Glomerular visceral epithelial cell (primary cell): ENCODE data around the gene KCNJ12.
"Not testable (repeated sequence)": the region's sequence is repeated elsewhere in the genome, so short reads cannot be mapped to it uniquely, and the experiment has no call there.

ENCODE experiments used
- DNase-seq: peaks from one replicate; pipeline ENCODE4 v3.0.0-alpha.2; 2016; ENCODE audit errors: extremely low spot score

The KCNJ12 gene

GRCh38 chr17:21447552-21447951 lies 71.4 kb downstream of the KCNJ12 start:
- DNase-seq = not testable (repeated sequence)

GRCh38 chr17:21449891-21450290 lies 73.7 kb downstream of the KCNJ12 start:
- not testable (repeated sequence) for DNase-seq

GRCh38 chr17:21451975-21452374 lies 75.8 kb downstream of the KCNJ12 start:
- no peak for DNase-seq

- DNase-seq = peak; percentile 47
These were observed 76.4 kb downstream of the KCNJ12 start for GRCh38 chr17:21452377-21453143.

GRCh38 chr17:21453144-21453898 lies 77.2 kb downstream of the KCNJ12 start:
- no peak for DNase-seq

GRCh38 chr17:21454006-21454405 lies 77.8 kb downstream of the KCNJ12 start:
- not testable (repeated sequence) for DNase-seq

GRCh38 chr17:21454441-21454840 lies 78.3 kb downstream of the KCNJ12 start:
- no peak for DNase-seq

- no peak for DNase-seq
These were observed 79.6 kb downstream of the KCNJ12 start for GRCh38 chr17:21455761-21456160.

- DNase-seq = not testable (repeated sequence)
These were observed 80.3 kb downstream of the KCNJ12 start for GRCh38 chr17:21456449-21456848.

GRCh38 chr17:21457051-21458026 lies 81.2 kb downstream of the KCNJ12 start:
- peak; percentile 93 for DNase-seq

GRCh38 chr17:21458054-21458453 lies 81.9 kb downstream of the KCNJ12 start:
- DNase-seq = no peak

- DNase-seq = no peak
These were observed 83.4 kb downstream of the KCNJ12 start for GRCh38 chr17:21459536-21459935.

GRCh38 chr17:21460358-21460757 lies 84.2 kb downstream of the KCNJ12 start:
- no peak for DNase-seq

GRCh38 chr17:21462237-21462636 lies 86.1 kb downstream of the KCNJ12 start:
- DNase-seq = no peak

GRCh38 chr17:21463204-21463661 lies 87.1 kb downstream of the KCNJ12 start:
- no peak for DNase-seq

- DNase-seq = no peak
These were observed 87.7 kb downstream of the KCNJ12 start for GRCh38 chr17:21463779-21464407.

GRCh38 chr17:21464611-21465021 lies 88.5 kb downstream of the KCNJ12 start:
- no peak for DNase-seq

GRCh38 chr17:21466550-21466949 lies 90.4 kb downstream of the KCNJ12 start:
- DNase-seq = no peak

GRCh38 chr17:21467196-21467595 lies 91.0 kb downstream of the KCNJ12 start:
- no peak for DNase-seq

- DNase-seq = no peak
These were observed 91.8 kb downstream of the KCNJ12 start for GRCh38 chr17:21467739-21468490.
